CD4-positive, alpha-beta T cell treated with Interleukin-10 for 1 hour (primary cell): ENCODE results near the gene NOL12.
"Not testable (repeated sequence)": the region's sequence is repeated elsewhere in the genome, so short reads cannot be mapped to it uniquely, and the experiment has no call there.

Source experiments
- DNase-seq: peaks from one replicate; pipeline ENCODE4 v3.0.0-alpha.2; 2020

Gene NOL12, protein sequence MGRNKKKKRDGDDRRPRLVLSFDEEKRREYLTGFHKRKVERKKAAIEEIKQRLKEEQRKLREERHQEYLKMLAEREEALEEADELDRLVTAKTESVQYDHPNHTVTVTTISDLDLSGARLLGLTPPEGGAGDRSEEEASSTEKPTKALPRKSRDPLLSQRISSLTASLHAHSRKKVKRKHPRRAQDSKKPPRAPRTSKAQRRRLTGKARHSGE

GRCh38 chr22:37686002-37686982 lies at the start of gene NOL12:
NOL12 (plus strand) TSS chr22:37686343; CDS start chr22:37686393, 50 bp downstream.
- DNase-seq = peak; percentile 86

DNA sequence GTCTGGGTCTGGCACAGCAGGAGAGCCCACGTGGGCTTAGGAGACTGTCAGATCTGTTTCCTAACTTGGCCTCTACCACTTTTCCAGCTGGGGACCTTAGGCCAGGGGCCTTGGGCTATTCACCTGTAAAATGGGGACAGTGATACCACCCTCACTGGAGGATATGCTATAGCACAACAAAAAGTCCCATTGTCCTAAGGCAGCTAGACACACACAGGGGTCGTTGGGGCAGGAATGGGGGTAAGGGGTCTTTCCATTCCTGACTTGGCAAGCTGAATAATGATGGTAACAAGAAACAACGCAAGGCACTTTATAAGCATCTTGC lies 49.2 kb upstream of the NOL12 start:
- DNase-seq = no peak

GRCh38 chr22:37638391-37639069 lies 47.6 kb upstream of the NOL12 start:
- peak; percentile 44 for DNase-seq

DNA sequence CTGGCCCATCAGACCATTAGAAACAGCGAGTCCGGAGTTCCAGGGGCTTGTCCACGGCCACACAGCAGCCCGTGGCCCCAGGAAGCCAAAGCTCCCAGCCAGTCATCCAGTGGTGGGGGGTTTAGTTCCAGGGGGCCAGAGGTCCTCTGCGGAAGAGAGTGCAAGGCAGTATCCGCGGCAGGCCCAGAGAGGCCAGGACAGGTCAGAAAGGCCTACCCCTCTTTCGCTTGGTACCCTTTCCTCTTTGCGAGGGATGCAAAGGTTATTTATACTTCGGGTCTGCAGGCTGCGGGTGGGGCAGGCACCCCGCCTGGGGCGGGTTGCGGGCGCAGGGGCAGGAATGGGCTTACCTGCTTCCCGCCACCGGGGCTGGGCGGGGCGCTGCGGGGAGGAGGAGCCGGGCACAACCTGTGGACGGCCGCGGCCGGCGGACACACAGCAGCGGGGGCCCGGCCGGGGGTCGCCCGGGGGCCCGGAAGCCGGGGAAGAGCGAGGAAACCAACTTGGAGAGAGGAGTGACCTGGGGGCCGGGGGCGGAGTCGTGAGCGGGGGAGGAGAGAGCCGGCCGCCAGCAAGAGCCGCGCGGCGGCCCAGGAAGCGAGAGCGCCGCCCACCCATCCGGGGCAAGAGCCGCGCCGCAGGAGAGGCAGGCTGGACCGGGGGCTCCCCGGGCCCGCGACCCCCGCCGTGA lies 46.9 kb upstream of the NOL12 start, which contains the start of gene SH3BP1:
TSS of gene SH3BP1 (plus strand) at position 600 of the 691 bp plus-strand sequence. CDS start 119 bp downstream, outside the sequence.
- DNase-seq = peak; percentile 65

- peak; percentile 35 for DNase-seq
These were observed 46.2 kb upstream of the NOL12 start for GRCh38 chr22:37639771-37640590.

DNA sequence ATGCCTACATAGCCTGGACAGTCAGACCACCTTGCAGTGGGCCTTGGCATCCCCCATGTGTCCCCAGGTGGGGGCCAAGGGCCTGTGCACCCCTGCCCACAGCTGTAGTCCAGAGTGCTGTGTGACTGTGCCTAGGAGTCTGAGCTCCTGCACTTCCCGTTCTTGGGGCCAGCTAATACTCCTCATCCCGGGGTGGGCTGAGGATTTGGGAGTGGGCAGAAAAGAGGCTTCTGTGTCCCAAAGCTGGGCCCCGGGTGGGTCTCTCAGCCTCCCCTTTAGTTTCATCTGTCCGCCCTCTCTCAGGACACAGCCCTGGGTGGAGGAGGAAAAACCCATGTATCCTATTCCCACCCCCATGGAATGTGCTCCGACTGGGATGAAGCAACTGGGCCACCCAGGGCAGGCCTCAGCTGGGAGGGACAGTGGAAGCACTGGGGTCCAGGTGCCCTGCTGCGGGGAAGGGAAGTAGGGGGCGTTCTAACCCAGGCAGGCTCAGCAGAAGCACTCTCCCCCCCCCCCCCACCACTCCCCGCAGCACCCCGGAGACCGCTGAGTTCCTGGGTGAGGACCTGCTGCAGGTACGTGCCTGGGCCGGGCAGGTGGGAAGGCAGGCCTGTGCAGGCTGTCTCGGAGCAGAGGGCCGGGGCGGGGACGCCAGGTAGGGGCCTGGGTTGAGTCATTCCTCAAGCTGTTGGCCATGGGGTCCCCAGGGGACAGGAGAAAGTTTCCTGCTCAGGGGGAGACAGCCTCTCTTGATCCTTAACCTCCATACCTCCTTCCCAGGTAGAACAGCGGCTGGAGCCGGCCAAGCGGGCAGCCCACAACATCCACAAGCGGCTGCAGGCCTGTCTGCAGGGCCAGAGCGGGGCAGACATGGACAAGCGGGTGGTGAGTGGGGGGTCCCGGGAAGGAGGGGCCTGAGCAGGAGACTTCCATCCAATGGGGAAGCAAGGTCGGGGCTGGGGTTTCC lies 45.3 kb upstream of the NOL12 start:
- peak; percentile 39 for DNase-seq

- no peak for DNase-seq
These were observed 44.6 kb upstream of the NOL12 start for GRCh38 chr22:37641561-37641949.

DNA sequence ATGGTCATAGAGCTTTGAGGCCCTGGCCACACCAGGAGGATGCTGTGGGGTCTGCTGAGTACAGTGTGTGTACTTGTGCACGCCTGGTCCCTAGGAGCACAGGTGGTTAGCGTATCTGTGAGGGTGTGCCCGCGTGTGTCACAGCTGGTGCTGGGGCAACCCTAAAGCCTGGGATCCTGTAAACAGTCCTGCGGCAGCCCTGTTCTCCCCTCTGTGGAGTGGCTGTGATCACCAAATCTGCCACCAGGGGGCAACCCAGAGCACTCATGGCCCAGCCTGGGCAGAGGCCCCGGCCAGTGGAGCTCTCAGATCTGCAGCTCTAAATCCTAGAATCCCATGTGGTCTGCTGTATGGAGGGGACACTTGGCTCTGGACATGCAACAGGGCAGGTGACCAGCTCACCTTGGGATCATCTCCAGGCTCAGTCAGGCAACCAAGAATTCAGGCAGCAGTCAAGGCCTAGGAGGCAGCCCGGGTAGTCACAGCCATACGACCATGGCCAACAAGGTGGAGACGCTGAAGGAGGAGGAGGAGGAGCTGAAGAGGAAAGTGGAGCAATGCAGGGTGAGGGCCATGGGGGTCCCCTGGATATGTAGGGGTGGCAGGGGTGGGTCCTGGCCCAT lies 42.8 kb upstream of the NOL12 start:
- peak; percentile 87 for DNase-seq

GRCh38 chr22:37647317-37647716 lies 38.8 kb upstream of the NOL12 start:
- DNase-seq = no peak

DNA sequence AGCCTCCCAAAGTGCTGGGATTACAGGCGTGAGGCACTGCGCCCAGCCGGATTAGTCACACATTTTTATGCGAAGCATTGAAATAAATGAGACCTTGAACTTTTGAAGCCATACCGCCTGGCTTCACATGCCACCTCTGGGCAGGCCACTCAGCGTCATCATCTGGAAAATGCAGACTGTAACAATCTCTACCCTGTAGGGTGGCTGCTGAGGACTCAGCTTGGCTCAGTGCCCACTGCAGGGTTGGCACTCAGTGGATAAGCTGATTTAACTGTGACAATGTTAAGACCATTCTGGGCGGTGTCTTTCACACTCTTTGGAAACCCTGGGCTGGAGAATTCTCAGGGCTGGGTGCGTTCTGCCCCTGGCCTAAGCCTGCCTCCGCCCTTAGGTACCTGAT lies 38.2 kb upstream of the NOL12 start:
- no peak for DNase-seq

DNA sequence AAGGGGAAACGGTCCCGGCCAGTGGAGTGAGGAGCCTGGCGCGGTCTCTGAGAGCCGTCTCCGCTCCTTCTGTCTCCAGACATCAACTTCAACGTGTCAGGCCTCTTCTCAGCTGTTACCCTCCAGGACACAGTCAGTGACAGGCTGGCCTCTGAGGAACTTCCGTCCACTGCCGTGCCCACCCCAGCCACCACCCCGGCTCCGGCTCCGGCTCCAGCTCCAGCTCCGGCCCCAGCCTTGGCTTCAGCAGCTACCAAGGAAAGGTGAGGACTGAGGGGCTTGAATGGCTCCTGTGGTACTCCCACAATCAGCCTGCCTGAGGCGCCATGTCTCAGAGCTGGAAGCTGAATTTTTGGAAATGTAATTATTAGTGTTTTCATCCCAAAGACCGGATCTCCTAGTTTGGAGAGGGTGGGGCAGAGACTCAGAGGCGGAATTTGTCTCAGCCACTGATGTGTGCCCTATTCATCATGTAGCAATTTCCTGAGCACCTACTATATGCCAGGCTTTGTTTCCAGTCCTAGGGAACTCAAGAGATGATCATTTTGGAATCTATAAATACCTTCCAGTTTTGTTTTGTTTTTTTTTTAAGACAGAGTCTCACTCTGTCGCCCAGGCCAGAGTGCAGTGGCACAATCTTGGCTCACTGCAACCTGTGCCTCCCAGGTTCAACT lies 35.5 kb upstream of the NOL12 start:
- no peak for DNase-seq

DNA sequence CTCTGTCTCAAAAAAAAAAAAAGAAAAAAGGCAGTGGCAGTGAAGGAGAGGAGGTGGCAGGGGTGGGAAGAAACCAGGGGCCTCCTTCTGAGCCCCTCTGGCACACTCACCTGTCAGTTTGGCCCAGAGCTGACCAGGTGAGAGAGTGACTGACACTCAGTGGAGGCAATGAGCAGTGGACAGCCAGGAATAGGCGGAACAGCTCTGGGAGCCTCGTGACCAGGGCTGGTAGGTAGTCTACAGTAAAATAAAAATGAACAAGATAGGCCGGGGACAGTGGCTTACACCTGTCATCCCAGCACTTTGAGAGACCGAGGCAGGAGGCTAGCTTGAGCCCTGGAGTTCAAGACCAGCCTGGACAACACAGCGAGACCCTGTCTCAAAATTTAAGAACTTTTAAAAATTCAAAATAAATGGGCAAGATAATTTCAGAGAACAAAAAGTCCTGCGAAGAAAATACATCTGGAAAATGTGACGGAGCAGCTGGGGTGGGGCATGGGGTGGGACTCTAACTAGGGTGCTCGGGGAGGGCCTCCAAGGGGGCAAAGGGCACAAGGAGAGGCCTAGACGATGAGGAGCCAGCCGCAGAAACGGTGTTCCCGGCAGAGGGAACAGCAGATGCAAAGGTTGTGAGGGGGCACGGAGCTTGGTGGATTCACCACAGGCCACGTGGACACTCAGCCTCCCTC lies 31.4 kb upstream of the NOL12 start:
- DNase-seq = no peak

DNA sequence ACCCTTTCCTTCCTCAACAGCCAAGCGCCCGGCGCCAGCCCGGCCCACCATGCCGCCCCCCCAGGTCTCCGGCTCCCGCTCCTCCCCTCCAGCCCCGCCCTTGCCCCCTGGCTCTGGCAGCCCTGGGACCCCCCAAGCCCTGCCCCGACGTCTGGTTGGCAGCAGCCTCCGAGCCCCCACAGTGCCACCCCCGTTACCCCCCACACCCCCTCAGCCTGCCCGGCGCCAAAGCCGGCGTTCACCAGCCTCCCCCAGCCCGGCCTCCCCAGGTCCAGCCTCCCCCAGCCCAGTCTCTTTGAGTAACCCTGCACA lies 30.9 kb upstream of the NOL12 start:
- no peak for DNase-seq

- not testable (repeated sequence) for DNase-seq
These were observed 29.6 kb upstream of the NOL12 start for GRCh38 chr22:37656583-37656982.

DNA sequence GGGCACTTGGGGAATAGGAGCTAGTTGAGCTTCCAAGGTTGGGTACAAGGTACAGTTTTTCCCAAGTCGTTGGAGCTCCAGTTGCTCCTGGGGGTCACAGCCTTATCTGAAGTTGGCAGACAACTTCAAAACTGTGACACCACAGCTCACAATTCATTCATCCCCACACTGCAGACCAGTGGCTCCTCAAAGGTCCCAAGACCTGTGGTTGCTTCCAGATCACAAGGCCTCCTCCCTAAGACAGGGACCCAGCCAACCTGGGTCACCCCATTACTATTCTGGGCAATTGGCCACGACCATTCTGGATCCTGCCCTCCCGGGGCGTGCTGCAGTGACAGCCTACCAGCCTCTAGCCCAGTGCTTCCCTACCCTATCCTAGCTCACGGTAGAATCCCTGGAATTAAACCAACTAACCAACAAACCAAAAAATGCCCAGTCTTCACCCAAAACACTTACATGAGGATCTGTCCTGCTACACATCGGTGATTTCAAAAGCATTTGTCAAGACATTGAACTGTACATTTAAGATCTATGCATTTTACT lies 28.5 kb upstream of the NOL12 start:
- DNase-seq = no peak

DNA sequence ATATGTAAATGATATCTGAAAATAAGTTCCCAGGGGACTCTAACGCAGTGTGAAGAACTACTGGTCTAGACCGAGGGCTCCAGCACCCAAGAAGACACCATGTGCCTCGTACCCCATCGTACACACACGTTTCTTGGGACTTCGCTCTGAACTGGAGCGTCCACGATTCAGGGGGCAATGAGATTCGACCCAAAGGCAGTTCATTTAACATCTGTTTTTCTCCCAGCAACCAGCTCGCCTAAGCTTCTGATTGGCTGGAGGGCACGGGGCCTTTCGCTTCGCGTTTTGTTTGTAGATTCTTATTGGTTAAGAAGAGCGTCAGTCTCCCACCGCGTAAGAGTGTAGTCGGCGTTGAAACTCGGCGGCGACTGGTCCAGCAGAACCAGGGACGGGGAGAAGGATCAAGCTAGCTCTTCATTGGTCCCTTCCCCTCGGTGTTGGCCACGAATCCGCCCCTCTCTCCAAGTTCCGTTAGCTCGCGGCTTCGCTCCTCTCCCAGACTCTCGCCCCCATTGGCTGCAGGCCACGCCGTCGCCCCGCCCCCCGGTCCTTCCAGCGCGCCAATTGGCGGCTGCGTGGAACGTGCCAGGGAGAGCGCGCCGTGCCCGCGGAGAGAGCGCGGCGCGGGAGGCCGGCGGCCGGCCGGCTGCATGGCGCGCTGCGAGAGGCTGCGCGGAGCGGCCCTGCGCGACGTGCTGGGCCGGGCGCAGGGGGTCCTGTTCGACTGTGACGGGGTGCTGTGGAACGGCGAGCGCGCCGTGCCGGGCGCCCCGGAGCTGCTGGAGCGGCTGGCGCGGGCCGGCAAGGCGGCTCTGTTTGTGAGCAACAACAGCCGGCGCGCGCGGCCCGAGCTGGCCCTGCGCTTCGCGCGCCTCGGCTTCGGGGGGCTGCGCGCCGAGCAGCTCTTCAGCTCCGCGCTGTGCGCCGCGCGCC lies 27.7 kb upstream of the NOL12 start, which contains the start of gene PDXP:
TSS of gene PDXP (plus strand) at position 591 of the 933 bp plus-strand sequence. CDS start at position 651, 60 bp downstream.
- DNase-seq = peak; percentile 99

DNA sequence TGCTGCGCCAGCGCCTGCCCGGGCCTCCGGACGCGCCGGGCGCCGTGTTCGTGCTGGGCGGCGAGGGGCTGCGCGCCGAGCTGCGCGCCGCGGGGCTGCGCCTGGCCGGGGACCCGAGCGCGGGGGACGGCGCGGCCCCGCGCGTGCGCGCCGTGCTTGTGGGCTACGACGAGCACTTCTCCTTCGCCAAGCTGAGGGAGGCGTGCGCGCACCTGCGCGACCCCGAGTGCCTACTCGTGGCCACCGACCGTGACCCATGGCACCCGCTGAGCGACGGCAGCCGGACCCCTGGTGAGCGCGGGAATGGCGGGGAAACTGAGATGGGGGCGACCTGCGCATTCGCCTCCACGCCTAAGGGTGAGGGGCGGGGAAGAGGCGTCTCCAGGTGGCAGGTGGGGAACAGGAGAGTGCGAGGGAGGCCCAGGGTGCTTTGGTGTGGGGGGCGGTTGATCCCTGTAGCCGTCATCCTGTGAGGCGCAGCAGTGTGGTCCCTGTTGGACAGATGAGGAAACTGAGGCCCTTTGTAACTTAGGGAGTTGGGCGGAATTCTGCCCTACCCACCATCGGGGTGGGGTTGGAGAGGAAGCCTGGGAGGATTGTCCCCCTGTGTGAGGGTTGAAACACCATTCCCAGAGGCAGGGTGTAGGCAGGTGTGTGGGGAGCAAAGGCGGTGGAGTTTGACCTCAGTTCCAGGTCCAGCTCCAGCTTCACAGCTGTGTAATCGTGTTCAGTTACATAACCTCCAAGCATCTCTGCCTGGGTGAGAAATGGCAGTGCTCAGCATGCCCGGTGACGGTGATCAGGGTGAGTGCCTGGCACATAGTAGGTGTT lies 26.9 kb upstream of the NOL12 start:
- DNase-seq = peak; percentile 37
